NCI-H1436 (cell line): ENCODE data around the gene TMEM115.

Experiments
- DNase-seq: peaks from one replicate; lab custom pipeline; 2025; lab: John Stamatoyannopoulos, UW

TMEM115 gene

DNA sequence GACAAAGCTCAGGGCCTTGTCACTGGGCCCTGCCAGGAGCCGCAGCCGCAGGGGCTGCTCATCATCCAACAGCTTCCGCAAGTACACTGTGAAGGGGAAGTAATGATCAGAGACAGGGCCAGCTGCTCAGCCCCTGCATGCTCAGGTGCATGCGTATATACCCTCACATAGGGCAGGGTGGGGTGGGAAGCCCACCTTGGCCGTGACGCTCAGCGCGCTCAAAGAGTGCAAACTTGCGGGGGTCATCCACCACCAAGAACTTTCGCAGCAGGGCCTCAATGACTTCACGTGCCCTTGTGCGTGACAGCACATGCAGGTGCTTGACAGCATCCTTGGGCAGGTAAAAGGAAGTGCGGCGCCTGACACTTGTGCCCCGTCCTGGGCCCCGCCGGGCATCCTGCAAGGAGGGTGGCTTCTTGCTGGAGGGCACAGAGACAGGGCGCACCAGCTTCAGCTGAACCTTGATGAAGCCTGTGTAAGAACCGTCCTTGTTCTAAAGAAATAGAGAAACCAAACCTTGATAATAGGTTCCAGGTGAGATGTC is 27.9 kb downstream of the TMEM115 start:
- no peak for DNase-seq

DNA sequence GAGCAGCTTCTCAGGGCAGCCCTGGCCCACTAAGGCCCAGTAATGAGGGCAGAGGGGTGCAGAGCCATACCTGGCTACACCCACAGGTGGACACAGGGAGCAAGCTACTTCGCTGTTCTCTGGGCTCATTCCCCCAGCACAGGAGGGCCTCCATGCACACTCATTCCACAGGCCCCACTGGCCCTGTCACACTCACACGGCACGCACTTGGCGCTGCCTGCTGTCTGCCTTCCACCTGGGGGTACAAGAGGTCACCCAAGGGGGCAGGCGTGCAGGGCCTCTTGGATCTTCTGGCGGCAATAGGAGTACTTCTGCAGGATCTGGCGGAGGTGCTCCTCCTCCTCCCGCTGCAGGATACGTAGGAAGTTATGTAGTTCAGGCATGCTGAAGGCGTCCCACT is 29.0 kb downstream of the TMEM115 start:
- DNase-seq, result no peak

DNA sequence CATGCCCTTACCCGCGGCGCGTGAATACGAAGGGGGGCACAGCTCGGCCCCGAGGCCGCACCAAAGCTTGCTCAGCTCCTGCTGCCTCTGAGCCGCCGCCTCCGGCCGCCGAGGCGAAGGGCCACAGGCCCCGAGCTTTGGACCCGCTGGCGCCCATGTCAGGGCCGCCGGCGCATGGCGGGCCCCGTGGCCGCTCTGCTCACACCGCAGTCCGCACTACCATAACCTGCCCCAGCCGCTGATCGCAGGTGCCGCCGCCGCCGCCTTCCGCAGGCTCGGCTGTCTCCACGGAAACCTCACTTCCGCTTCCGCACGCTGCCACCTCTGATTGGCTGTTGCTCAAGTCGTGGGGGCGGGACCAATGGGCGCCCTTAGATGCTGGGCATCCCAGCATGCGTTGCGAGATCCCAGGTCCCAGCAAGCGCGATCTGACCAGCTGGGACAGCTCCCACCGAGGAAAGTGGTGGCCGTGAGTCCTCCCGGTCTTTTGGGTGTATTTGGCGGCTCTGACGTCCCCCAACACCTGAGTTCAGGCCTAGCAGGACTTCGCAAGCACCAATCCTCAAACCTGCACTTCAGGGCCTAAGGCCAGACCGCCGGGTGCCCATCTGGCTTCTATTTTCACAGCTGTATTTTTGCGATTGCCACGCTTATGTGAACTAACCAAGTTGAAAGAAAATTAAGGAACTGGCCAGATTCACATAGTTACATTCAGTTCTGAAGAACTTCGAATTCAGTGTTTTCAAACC is 31.2 kb downstream of the TMEM115 start, which contains the start of gene TUSC2:
Gene TUSC2, minus strand, starts transcription at position 281 of the 749 bp plus-strand sequence. Its CDS starts 124 bp downstream, at position 157.
- DNase-seq, result peak; percentile 92

DNA sequence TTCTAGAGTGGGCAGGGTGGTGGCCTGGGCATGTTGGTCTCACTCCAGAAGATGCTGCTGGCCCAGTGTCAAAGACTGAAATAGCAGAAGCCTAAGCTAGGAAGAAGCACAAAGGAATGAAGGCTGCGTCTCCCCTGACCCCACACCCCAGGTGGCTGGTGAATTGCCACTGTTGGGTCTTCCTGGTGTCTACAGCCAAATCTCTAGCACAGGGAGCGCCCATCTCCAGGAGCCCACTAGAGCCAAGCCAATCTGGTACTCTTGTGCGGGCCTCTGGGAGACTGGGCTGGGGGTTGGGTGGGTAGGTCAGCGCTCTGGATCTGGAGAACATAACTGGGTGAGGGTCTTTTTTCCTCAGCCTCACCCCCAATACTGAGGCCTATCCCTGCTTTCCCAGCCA is 32.2 kb downstream of the TMEM115 start:
- no peak for DNase-seq

DNA sequence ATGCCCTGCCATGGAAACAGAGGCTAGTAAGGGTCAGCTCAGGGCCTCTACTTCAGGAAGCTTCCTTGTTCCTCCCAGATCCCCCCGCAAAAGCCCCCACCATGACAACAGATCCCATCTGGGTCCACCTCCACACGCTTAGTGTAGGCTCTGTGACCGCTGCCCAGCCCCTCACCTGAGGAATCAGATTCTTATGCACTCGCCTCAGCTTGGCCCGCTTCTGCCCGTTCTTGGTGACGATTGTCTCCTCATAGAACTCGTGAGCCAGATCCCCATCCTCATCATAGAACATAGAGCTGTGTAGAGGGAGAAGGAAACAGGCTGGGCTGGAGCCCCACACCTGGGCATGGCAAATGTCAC is 33.2 kb downstream of the TMEM115 start:
- no peak for DNase-seq

DNA sequence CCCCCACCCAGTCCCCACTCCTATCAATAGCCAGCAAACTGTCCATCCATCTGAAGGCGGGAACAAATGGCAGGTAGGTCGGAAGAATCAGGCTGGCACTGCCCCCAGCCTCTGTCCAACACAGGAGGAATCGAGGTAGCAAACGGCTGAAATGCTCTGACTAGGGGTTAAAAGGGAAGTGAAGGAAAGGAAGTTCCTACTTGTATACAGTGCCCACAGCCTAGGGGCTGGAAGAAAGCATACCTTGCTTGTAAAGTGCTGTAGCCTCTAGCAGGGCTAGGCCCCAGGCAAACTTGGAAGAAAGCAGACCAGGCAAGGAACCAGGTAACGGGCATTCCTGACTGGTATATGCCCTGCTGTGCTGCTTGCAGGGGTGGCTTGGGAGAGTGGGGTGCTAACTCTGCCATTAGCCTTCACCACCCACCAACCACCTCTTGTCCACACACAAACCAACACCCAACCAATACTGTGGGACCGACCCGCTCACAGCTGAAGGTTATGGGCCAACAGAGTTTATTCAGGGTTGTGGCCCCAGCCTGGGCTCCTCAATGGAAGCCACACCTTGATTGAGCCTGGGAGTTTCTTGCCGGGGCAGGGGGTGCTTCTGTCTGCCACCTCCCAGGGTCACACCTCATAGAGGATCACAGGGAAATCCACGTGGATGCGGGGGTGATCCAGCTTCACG is 33.7 kb downstream of the TMEM115 start:
- DNase-seq, result no peak

DNA sequence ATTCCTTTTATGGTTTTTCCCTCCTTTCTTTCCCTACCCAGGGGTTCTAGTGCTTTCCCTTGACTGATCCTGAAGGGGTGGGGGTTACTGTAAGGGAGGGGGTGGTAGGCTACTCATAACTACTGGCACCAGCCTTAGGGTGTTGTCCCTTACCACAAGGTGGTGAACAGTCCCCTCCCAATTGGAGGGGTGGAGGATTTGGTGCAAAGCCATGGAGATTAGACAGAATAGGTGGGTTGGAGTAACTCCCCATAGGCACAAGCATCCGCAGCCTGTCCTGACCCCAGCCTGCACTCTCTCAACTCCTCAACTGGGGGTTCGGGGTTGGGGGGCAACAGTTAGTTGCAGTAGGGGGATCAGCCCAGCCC is 34.2 kb downstream of the TMEM115 start:
- DNase-seq, result no peak

DNA sequence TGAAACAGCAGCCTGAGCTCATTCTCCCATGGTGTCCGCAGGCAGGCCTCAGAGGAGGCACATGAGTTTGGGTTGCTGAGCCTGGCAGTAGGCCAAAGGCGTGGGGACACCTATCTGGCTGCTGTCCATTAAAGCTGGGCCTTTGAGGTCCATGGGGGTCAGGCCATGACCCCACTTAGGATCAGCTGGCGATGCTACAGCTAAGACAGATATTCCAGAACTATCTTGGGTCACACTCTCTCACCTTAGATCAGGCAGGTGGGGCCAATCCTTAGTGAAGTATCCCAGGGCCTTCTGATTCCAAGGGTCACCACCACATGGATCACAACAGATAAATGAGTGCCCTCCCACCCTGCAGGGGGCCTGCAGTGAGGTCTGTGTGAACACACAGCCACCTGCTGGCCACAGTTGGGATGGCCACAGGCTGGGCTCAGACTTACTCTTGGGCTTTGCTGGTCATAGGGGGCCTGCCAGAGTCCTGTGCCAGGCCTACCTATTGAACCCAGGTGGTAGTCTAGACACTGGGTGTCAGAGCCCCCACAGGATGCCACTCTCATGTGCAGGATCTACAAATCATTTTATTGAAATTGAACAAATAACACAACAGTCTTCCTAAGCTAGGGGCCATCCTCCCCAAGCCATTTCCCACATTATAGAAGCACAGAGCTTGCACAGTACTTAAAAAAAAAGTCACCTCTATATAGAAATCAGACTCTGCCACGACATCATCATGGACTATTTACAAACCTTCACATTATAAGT is 34.8 kb downstream of the TMEM115 start:
- no peak for DNase-seq

DNA sequence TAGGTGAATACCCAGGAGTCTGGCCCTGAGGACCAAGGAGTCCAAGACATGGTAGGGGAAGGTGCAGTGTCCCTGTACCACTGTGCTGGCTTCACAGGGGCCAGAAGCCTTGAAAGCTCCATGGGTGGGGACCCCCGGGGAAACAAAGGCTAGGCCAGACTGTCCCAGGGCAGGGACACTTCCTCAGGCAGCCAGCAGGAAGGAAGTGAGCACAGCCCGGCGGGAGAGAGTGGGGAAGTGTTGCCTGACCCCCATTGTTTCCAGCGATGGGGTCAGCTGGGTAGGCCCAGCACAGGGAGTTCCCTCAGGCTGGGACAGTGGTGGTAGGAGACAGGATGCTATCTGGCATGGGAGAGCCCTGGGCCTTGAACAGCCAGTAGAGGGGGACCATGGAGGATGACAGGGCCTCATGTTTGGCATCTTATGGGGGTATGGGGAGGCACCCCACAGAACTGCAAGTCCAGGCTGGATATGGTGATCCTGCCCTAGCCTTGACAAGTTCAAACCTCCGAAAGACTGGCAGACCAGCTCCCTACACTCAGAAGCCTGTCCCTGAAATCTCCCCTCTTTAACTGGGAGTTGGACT is 35.6 kb downstream of the TMEM115 start:
- DNase-seq, result no peak

DNA sequence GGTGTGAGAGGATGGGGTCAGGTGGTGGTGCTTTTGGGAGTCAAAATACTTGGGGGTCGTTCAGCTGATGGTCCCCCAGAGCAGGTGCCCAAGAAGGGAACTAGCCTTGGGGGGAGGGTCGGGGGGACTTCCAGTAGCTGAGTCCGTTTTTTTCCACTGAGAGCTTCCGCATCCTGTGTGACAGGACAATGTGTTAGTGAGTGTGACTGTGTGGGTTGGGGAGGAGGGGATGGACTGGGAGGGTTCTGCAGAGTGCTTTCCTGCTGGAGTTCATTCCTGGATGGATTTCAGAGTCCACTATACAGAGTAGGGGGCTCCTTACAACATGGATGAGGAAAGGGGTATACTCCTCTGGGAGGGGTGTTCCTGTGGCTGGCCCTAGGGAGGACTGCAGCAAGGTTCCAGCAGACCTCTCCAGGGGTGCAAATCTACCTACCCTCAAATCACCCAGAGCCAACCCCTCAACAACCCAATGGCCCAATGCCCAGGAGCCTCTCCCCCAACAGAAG is 36.2 kb downstream of the TMEM115 start:
- DNase-seq, result no peak

DNA sequence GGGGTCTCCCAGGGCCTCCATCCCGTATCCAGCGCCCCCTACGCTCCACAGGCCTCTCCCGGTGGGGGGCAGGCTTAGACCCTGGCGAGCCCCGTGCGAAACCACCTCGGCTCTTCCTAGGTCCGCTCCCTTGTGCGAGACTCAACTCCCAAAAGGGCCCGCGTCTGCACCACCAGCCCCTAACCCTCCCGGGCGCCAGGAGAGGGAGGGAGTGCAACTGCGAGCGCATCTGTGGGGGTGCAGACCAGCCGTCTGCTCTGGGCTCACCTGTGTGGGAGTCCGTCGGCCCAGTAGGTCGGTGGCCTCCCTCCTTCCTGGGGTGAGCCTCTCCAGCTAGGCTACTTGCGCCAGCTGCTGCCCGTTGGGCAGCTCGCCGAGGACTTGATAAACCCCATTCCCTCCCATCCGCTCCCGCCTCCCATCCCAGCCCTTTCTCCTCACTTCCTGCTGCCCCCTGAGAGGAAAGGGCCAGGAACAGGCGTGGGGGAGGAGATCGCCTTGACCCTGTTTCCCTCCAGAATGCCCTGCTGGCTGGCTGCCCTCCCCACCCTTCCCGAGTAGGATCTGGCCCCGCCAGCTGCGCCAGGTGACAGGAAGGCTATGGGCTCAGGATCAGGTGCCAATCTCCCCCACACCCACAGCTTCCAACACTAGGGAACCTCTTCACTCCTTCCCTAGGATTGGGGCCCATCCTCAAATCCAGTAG is 36.8 kb downstream of the TMEM115 start, which contains the start of gene HYAL2:
Gene HYAL2, minus strand, starts transcription at position 360 of the 706 bp plus-strand sequence. CDS start 2,256 bp downstream, outside the sequence.
- DNase-seq, result no peak

DNA sequence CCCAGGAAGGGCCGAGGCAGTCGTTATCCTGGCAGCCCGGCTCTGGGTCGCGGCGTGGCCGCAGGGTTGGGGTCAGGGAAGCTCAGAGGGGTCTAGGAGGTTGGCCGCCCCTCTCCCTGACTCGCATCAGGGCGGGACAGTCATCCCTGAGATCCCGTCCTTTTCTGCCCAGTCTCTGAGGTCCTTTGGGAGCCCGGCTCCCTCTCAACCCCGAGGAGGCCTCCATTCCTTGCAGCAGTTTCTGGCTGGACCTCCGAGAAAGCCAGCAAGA is 37.3 kb downstream of the TMEM115 start:
- no peak for DNase-seq

DNA sequence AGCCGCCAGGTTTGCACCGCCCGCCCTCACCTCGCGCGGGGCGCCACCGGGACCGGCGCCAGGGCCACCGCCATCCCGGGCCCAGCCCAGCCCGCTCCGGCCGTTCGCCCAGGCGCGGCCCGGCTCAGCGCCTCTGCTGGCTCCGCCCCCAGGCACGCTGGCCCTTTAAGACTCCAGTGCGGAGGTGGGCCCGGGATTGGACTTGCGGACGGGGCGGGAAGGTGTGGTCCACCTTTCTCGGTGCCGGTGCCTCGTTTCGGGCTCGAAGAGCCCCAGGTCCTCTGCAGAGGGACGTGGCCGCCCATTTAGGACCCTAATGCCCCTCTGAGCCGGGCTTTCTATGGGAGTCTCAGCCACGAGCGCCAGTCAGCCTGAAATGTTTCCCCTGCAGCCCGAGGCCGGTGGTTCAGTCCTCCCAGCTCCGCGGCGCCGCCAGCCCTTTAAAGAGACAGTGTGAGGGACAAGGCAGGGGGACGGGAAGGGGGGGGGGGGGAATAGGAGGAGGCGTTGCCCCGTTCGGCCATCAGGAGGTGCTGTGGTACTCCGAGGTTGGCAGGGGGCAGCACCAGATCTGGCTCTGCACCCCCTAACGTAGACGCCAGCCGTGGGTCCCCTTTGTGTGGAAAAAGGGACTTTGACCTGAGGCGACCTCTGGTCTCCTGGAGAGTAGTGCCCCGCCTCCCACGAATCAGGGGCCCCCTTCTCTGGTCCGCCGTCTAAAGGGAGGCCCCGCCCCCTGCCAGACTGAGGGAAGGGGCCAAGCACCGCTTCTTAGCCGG is 37.8 kb downstream of the TMEM115 start:
- DNase-seq, result peak; percentile 72

DNA sequence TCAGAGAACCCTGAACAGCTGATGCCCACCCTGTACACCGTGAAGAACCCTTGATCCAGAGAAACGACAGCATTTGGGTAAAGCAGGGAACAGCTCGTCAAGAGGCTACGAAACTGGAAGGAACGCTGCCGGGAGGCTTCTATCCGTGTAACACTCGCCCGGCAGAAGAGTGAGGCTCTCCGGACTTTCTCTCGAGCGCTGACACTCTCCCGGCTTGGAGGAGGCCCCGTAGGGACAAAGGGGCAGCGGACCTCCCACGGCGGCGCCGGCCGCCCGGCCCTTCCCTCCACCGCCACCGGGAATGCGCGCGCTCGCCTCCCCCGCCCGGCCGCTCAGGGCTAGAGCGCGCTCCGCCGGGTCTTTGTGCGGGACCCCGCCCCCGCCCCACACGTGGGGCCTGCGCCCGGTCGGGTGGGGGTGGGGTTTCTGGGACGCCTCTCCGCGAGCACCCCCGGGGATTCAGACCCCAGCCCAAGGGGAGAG is 38.4 kb downstream of the TMEM115 start:
- peak; percentile 61 for DNase-seq

DNA sequence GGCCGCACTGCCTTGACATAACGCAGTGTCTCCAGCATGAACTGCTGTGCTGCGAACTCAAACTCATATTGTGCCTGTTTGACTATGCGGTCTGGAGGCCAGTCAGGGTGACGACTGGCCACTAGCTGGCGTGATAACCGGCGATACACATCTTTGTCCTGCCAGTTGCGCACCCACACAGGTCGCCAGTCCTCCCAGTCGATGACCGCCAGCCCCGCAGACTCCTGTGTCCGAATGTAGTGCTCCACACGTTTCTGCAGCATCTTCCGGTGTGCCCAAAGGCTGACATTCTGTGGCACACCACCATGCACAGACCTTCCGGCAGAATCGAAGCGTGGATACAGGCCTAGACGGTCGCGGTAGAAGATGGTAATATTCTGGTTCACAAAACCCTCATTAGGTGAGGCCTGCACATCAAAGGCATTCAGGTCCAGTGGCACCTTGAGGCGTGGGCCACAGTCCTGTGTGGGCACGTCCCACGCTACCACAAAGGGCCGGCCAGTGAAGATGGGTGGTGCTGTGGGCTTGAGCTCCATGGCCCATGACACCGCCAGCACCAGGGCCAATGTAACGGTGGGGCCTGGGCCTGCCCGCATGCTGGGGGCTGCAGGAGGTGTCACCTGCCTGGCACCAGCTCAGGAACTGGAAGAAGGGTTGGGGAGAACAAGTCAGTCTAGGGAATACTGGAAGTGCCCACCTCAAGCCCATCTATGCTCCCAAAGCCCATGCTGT is 39.3 kb downstream of the TMEM115 start:
- DNase-seq, result no peak

DNA sequence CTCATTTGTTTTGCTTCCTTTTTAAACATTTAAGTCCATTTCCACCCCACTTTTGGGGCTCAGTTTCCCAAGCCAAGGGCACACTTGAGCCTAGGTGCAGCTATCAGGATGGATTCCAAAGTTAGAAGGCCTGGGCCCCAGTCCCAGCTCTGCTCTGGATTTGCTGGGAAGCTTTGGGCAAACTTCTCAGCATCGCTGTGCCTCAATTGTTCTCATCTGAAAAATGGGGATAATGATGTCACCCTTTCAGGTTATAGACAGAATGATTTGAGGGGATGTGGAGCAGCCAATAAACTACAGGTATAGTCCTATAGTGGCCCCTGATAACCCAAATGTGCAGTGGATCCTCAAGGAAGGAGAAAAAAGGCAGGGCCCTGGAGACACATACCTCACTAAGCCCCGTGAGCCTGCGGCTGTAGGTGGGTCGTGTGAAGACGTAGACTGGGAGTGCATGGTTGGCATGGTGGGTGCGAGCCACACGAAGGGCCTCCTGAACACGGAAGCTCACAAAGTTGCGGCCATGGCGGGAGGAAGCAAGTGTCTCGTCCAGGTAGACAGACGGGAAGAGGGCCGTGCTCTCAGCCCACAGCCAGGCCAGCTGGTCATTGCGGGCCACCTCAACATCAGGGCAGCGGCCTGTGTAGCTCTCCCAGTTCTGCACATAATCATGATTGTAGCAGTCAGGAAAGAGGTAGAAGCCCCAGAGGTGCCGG is 40.0 kb downstream of the TMEM115 start:
- DNase-seq, result no peak

DNA sequence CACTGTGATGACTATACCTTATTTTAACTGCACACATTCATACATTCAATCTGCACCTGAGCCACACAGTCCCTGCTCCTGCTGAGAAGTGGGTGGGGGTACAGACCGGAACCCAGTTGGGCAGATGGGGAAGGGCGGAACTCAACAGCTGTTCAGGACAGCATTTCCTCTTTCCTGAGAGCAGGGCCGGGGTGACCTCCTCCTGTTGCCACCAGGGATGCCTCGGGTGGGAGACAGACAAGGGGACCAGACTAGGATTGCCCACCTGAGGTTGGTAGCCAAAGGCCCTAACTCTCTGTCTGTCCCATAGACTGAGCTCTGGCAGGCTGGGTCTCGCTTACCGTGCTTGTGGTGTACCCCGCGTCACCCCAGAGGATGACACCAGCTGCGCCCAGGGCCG is 40.7 kb downstream of the TMEM115 start:
- no peak for DNase-seq

DNA sequence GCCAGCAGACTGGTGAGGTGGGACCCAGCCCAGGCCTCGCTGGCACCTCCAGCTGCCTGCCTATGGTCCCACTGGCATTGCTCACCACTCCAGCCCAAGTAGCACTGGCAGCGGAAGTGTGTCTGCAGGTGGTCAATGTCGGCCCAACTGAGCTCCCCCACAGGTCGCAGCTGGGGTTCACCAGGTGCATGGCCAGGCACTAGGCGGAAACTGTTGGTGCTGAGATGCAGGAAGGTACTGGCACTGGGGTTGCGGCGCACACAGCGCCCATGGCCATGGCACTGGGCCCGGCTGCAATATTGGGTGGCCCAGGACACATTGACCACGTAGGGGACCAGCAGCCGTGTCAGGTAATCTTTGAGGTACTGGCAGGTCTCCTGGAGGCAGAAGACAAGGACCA is 41.2 kb downstream of the TMEM115 start:
- DNase-seq, result no peak

DNA sequence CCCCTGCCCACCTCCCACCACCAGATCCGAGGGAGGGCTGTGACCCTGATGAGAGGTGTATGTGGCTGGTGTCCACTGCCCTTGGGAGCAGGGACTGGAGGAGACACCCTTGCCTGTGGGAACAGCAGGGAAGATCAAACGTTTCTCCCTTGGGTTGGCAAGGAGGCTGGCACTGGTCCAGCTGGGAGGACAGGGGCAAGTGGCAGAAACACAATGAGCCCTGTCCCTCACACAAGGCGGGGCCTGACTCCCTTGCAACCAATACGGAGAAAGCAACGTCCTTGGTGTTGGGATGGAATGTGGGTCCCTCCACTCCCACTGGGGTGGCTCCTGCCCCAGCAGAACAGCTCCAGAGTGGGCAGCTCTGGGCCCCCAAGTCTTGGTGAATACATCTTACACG is 42.0 kb downstream of the TMEM115 start:
- no peak for DNase-seq
